Activated T-helper 17 cell treated with anti-CD3 and anti-CD28 coated beads, Interleukin-2, amount 50 U/mL, for 72 hours (primary cell): ENCODE data around the gene SIGLEC14. TPM values are rescaled to one million over a fixed set of nuclear protein-coding genes. Genes with fewer than 3 reads are reported as not detected.
"Not testable (repeated sequence)": the region's sequence is repeated elsewhere in the genome, so short reads cannot be mapped to it uniquely, and the experiment has no call there.

Experiments used
- ATAC-seq: fragments of 150-1000 bp; cut with Tn5 transposase; replicated peaks from 2 replicates; pipeline ENCODE4 v1.10.0; 2021; ENCODE audit warnings: mild to moderate bottlenecking, moderate library complexity
- H3K27ac Mint-ChIP-seq: one replicate; pipeline ENCODE4 v1.8.0; 2022; ENCODE audit warnings: mixed read lengths
- H3K27me3 Mint-ChIP-seq: one replicate; pipeline ENCODE4 v1.8.0; 2022; ENCODE audit warnings: mixed read lengths
- H3K36me3 Mint-ChIP-seq: one replicate; pipeline ENCODE4 v1.8.0; 2022; ENCODE audit warnings: low read depth, mild to moderate bottlenecking, mixed read lengths
- H3K4me1 Mint-ChIP-seq: one replicate; pipeline ENCODE4 v1.8.0; 2022; ENCODE audit warnings: mixed read lengths
- H3K4me3 Mint-ChIP-seq: one replicate; pipeline ENCODE4 v1.8.0; 2022; ENCODE audit warnings: mild to moderate bottlenecking, mixed read lengths
- H3K9me3 Mint-ChIP-seq: one replicate; pipeline ENCODE4 v1.8.0; 2022; ENCODE audit warnings: mixed read lengths
- total RNA-seq, 2 donors: library from RNA; stranded (reverse); gene quantifications; one replicate each; pipeline ENCODE4 v1.2.3, GENCODE V29; 2022

Gene SIGLEC14
- total RNA-seq, 2 donors from 2014 or later = not detected

GRCh38 chr19:51687791-51688670 is 41.4 kb upstream of the SIGLEC14 start:
- Mint-ChIP-seq H3K27ac (peak overlapping the region; percentile 84), H3K27me3 (no peaks in the 10 kb centered on the region), H3K9me3 (peaks cover 5% of the 10 kb centered on the region), H3K4me3 (peak overlapping the region; percentile 87), H3K4me1 (peaks cover 16% of the 10 kb centered on the region), H3K36me3 (peaks cover 11% of the 10 kb centered on the region)
- no peak for ATAC-seq

- no peak overlapping the region for H3K27ac Mint-ChIP-seq
- peaks cover 11% of the 10 kb centered on the region for H3K36me3 Mint-ChIP-seq
- peaks cover 7% of the 10 kb centered on the region for H3K4me1 Mint-ChIP-seq
- H3K4me3 Mint-ChIP-seq = no peak overlapping the region
- ATAC-seq = no peak
- no peaks in the 10 kb centered on the region for H3K27me3 Mint-ChIP-seq
- H3K9me3 Mint-ChIP-seq = peaks cover 5% of the 10 kb centered on the region
Observed at GRCh38 chr19:51686171-51686570, 39.5 kb upstream of the SIGLEC14 start.

GRCh38 chr19:51681286-51681941 is 34.8 kb upstream of the SIGLEC14 start:
- H3K4me1 Mint-ChIP-seq = peaks cover 4% of the 10 kb centered on the region
- H3K27ac Mint-ChIP-seq = no peak overlapping the region
- no peak for ATAC-seq
- no peaks in the 10 kb centered on the region for H3K36me3 Mint-ChIP-seq
- peaks cover 5% of the 10 kb centered on the region for H3K9me3 Mint-ChIP-seq
- H3K4me3 Mint-ChIP-seq = no peak overlapping the region
- H3K27me3 Mint-ChIP-seq = no peaks in the 10 kb centered on the region

- ATAC-seq = no peak
- Mint-ChIP-seq H3K9me3 (peaks cover 5% of the 10 kb centered on the region), H3K27ac (no peak overlapping the region), H3K4me1 (peaks cover 5% of the 10 kb centered on the region), H3K4me3 (no peak overlapping the region), H3K27me3 (no peaks in the 10 kb centered on the region), H3K36me3 (no peaks in the 10 kb centered on the region)
Observed at GRCh38 chr19:51680474-51680873, 33.8 kb upstream of the SIGLEC14 start.

- Mint-ChIP-seq H3K27me3 (no peaks in the 10 kb centered on the region), H3K4me1 (peaks cover 5% of the 10 kb centered on the region), H3K36me3 (no peaks in the 10 kb centered on the region), H3K9me3 (no peaks in the 10 kb centered on the region), H3K4me3 (peak overlapping the region; percentile 63), H3K27ac (peak overlapping the region; percentile 75)
- ATAC-seq = peak; percentile 87
Observed at GRCh38 chr19:51676566-51677083, 30.0 kb upstream of the SIGLEC14 start.

- not testable (repeated sequence) for H3K4me1 Mint-ChIP-seq, H3K27me3 Mint-ChIP-seq, H3K9me3 Mint-ChIP-seq, H3K36me3 Mint-ChIP-seq
- ATAC-seq = peak; percentile 27
- peak overlapping the region; percentile 63 for H3K4me3 Mint-ChIP-seq
- peak overlapping the region; percentile 75 for H3K27ac Mint-ChIP-seq
Observed at GRCh38 chr19:51675911-51676565, 29.4 kb upstream of the SIGLEC14 start.

- Mint-ChIP-seq H3K27ac (no peak overlapping the region), H3K4me1 (no peaks in the 10 kb centered on the region), H3K9me3 (no peaks in the 10 kb centered on the region), H3K36me3 (no peaks in the 10 kb centered on the region), H3K27me3 (peaks cover 20% of the 10 kb centered on the region), H3K4me3 (no peak overlapping the region)
- ATAC-seq = no peak
Observed at GRCh38 chr19:51668216-51668615, 21.6 kb upstream of the SIGLEC14 start.

- no peak for ATAC-seq
- Mint-ChIP-seq H3K36me3 (no peaks in the 10 kb centered on the region), H3K4me1 (no peaks in the 10 kb centered on the region), H3K4me3 (no peak overlapping the region), H3K27me3 (peaks cover 34% of the 10 kb centered on the region), H3K27ac (no peak overlapping the region), H3K9me3 (no peaks in the 10 kb centered on the region)
Observed at GRCh38 chr19:51664997-51665396, 18.4 kb upstream of the SIGLEC14 start.

- no peak for ATAC-seq
- Mint-ChIP-seq H3K4me3 (no peak overlapping the region), H3K27ac (no peak overlapping the region), H3K36me3 (no peaks in the 10 kb centered on the region), H3K4me1 (no peaks in the 10 kb centered on the region), H3K27me3 (peaks cover 34% of the 10 kb centered on the region), H3K9me3 (no peaks in the 10 kb centered on the region)
Observed at GRCh38 chr19:51664131-51664530, 17.5 kb upstream of the SIGLEC14 start.

GRCh38 chr19:51663650-51664049 is 17.0 kb upstream of the SIGLEC14 start:
- no peaks in the 10 kb centered on the region for H3K4me1 Mint-ChIP-seq
- H3K27ac Mint-ChIP-seq = no peak overlapping the region
- H3K4me3 Mint-ChIP-seq = no peak overlapping the region
- peaks cover 34% of the 10 kb centered on the region for H3K27me3 Mint-ChIP-seq
- no peaks in the 10 kb centered on the region for H3K36me3 Mint-ChIP-seq
- H3K9me3 Mint-ChIP-seq = no peaks in the 10 kb centered on the region
- no peak for ATAC-seq

GRCh38 chr19:51660975-51661600 is 14.5 kb upstream of the SIGLEC14 start:
- no peaks in the 10 kb centered on the region for H3K36me3 Mint-ChIP-seq
- H3K27ac Mint-ChIP-seq = no peak overlapping the region
- H3K9me3 Mint-ChIP-seq = no peaks in the 10 kb centered on the region
- no peak overlapping the region for H3K4me3 Mint-ChIP-seq
- peak; percentile 50 for ATAC-seq
- no peaks in the 10 kb centered on the region for H3K4me1 Mint-ChIP-seq
- H3K27me3 Mint-ChIP-seq = peaks cover 24% of the 10 kb centered on the region

- Mint-ChIP-seq H3K27ac (no peak overlapping the region), H3K27me3 (peaks cover 22% of the 10 kb centered on the region), H3K4me1 (no peaks in the 10 kb centered on the region), H3K9me3 (no peaks in the 10 kb centered on the region), H3K36me3 (no peaks in the 10 kb centered on the region), H3K4me3 (no peak overlapping the region)
- no peak for ATAC-seq
Observed at GRCh38 chr19:51654783-51655182, 8.2 kb upstream of the SIGLEC14 start.

- H3K27ac Mint-ChIP-seq = no peak overlapping the region
- ATAC-seq = no peak
- H3K9me3 Mint-ChIP-seq = no peaks in the 10 kb centered on the region
- H3K27me3 Mint-ChIP-seq = peaks cover 26% of the 10 kb centered on the region
- H3K4me3 Mint-ChIP-seq = no peak overlapping the region
- H3K36me3 Mint-ChIP-seq = no peaks in the 10 kb centered on the region
- H3K4me1 Mint-ChIP-seq = no peaks in the 10 kb centered on the region
Observed at GRCh38 chr19:51653162-51653561, 6.5 kb upstream of the SIGLEC14 start.

GRCh38 chr19:51652266-51652665 is 5.6 kb upstream of the SIGLEC14 start:
- no peaks in the 10 kb centered on the region for H3K4me1 Mint-ChIP-seq
- no peaks in the 10 kb centered on the region for H3K9me3 Mint-ChIP-seq
- peaks cover 26% of the 10 kb centered on the region for H3K27me3 Mint-ChIP-seq
- no peaks in the 10 kb centered on the region for H3K36me3 Mint-ChIP-seq
- ATAC-seq = no peak
- no peak overlapping the region for H3K4me3 Mint-ChIP-seq
- no peak overlapping the region for H3K27ac Mint-ChIP-seq
